Esophagus squamous epithelium (tissue), 4 donors: ENCODE results near the gene ZNF416.

Source experiments
- POLR2A ChIP-seq, 4 donors: fragments of 450-650 bp; IDR thresholded peaks; one replicate each; pipeline ENCODE4 v1.6.1; 2017; ENCODE audit warnings: antibody characterized with exemption in 4 of 4, mild to moderate bottlenecking in 4 of 4, moderate library complexity in 3 of 4
- TF ChIP-seq, protein P1 (sequence below), 6 experiments: fragments of 450-650 bp in 4 of 6; fragments of 200-600 bp in 2 of 6; sonication (generic) in 2 of 6; IDR thresholded peaks; one replicate each; pipeline ENCODE4 v1.5.1; 2016 to 2019; ENCODE audit warnings: antibody characterized with exemption in 6 of 6, mild to moderate bottlenecking in 4 of 6, moderate library complexity in 4 of 6

DNA sequence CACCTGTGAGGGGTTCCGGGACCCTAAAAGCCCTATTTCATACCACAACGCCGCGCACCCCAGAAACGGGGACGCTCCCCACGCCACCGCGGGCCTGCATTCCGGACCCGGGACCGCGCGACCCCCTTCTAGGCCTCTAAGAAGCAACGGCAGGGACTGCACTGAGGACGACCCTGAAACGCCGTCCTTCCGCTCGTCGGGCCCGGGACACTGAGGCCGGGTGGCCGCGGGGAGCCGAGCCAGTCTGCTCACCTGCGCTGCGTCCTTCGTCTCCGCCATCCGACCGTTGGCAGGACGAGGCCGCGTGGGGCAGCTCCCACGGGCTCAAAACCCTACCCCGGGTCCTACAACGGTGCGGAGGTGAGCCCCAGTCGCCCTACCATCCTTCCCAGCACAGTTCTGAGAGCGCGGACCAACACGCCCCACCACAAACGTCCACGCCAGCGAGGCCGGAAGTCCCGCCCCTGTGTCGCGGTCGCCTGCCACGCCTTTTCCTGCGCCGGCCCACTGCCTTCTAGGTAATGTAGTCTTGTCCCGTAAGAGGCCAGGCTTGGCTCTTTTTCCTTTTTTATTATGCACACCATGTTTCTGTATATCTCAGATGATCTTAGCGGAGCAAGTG is 19.2 kb downstream of the ZNF416 start, which contains the start of gene ZNF550:
- TF ChIP-seq, protein P1, sequence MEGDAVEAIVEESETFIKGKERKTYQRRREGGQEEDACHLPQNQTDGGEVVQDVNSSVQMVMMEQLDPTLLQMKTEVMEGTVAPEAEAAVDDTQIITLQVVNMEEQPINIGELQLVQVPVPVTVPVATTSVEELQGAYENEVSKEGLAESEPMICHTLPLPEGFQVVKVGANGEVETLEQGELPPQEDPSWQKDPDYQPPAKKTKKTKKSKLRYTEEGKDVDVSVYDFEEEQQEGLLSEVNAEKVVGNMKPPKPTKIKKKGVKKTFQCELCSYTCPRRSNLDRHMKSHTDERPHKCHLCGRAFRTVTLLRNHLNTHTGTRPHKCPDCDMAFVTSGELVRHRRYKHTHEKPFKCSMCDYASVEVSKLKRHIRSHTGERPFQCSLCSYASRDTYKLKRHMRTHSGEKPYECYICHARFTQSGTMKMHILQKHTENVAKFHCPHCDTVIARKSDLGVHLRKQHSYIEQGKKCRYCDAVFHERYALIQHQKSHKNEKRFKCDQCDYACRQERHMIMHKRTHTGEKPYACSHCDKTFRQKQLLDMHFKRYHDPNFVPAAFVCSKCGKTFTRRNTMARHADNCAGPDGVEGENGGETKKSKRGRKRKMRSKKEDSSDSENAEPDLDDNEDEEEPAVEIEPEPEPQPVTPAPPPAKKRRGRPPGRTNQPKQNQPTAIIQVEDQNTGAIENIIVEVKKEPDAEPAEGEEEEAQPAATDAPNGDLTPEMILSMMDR (IDR thresholded peaks at IDR 0.05), result peak in 1 of 6 experiments; percentile 10
- peak in 2 of 4 donors; percentile 37 to 56 for TF ChIP-seq POLR2A (IDR thresholded peaks at IDR 0.05)
